H9 (cell line): ENCODE data around the gene CTXND2. TPM values are rescaled to one million over a fixed set of nuclear protein-coding genes. Genes with fewer than 3 reads are reported as not detected.

Source experiments
- DNase-seq: peaks from one replicate; pipeline ENCODE4 v3.0.0-alpha.2; 2017
- H2AFZ ChIP-seq: one replicate; pipeline ENCODE4 v1.6.1; 2013; ENCODE audit warnings: mild to moderate bottlenecking, low read length, control low read depth, moderate library complexity
- H2AK5ac ChIP-seq: 2 replicates; pipeline ENCODE4 v1.6.1; 2013; ENCODE audit warnings: low read length, control low read depth, mixed read lengths; ENCODE audit not compliant: insufficient read length
- H2BK120ac ChIP-seq: one replicate; pipeline ENCODE4 v1.6.1; 2013; ENCODE audit warnings: low read depth, mild to moderate bottlenecking, low read length, control low read depth, inconsistent platforms; ENCODE audit not compliant: poor library complexity, severe bottlenecking
- H2BK12ac ChIP-seq: 2 replicates; pipeline ENCODE4 v1.6.1; 2013; ENCODE audit warnings: low read length, control low read depth, mixed read lengths, low read depth; ENCODE audit not compliant: insufficient read length
- H2BK15ac ChIP-seq: 2 replicates; pipeline ENCODE4 v1.6.1; 2013; ENCODE audit warnings: low read depth, low read length, control low read depth
- H2BK20ac ChIP-seq: one replicate; pipeline ENCODE4 v1.6.1; 2013; ENCODE audit warnings: low read depth, mild to moderate bottlenecking, low read length, control low read depth, inconsistent platforms; ENCODE audit not compliant: poor library complexity, severe bottlenecking
- H2BK5ac ChIP-seq: 2 replicates; pipeline ENCODE4 v1.6.1; 2013; ENCODE audit warnings: low read length, control low read depth, mixed read lengths; ENCODE audit not compliant: insufficient read length
- H3K14ac ChIP-seq: 2 replicates; pipeline ENCODE4 v1.6.1; 2013; ENCODE audit warnings: low read length, control low read depth; ENCODE audit not compliant: insufficient read depth
- H3K18ac ChIP-seq: 2 replicates; pipeline ENCODE4 v1.6.1; 2013; ENCODE audit warnings: low read depth, mild to moderate bottlenecking, mixed read lengths, low read length, control low read depth; ENCODE audit not compliant: insufficient read length
- H3K23ac ChIP-seq: 2 replicates; pipeline ENCODE4 v1.6.1; 2013; ENCODE audit warnings: low read length, control low read depth, mixed read lengths, low read depth; ENCODE audit not compliant: insufficient read length
- H3K23me2 ChIP-seq: 2 replicates; pipeline ENCODE4 v1.6.1; 2013; ENCODE audit warnings: low read depth, mild to moderate bottlenecking, mixed read lengths, low read length, control low read depth; ENCODE audit not compliant: insufficient read length, poor library complexity, severe bottlenecking
- H3K27ac ChIP-seq: 2 replicates; pipeline ENCODE4 v1.5.1; 2013; ENCODE audit warnings: low read length, control low read depth, mixed read lengths, low read depth; ENCODE audit not compliant: insufficient read length
- H3K27me3 ChIP-seq: 2 replicates; pipeline ENCODE4 v1.6.1; 2013; ENCODE audit warnings: low read length, control low read depth, inconsistent platforms; ENCODE audit not compliant: insufficient read depth
- H3K4ac ChIP-seq: 2 replicates; pipeline ENCODE4 v1.6.1; 2013; ENCODE audit warnings: low read depth, mild to moderate bottlenecking, control low read depth, inconsistent platforms, low read length, moderate library complexity
- H3K4me1 ChIP-seq: 2 replicates; pipeline ENCODE4 v1.6.1; 2013; ENCODE audit warnings: low read length, control low read depth, inconsistent platforms; ENCODE audit not compliant: insufficient read depth
- H3K4me2 ChIP-seq: 2 replicates; pipeline ENCODE4 v1.6.1; 2013; ENCODE audit warnings: low read length, control low read depth, mixed read lengths; ENCODE audit not compliant: insufficient read length, insufficient read depth
- H3K56ac ChIP-seq: 2 replicates; pipeline ENCODE4 v1.6.1; 2013; ENCODE audit warnings: low read depth, mild to moderate bottlenecking, mixed read lengths, low read length, control low read depth; ENCODE audit not compliant: insufficient read length
- H3K79me1 ChIP-seq: 2 replicates; pipeline ENCODE4 v1.6.1; 2013; ENCODE audit warnings: low read depth, mild to moderate bottlenecking, moderate library complexity, low read length, control low read depth, inconsistent platforms; ENCODE audit not compliant: insufficient read depth, poor library complexity, severe bottlenecking
- H3K79me2 ChIP-seq: 2 replicates; pipeline ENCODE4 v1.6.1; 2013; ENCODE audit warnings: low read length, control low read depth, inconsistent platforms; ENCODE audit not compliant: insufficient read depth
- H3K9ac ChIP-seq: 2 replicates; pipeline ENCODE4 v1.6.1; 2013; ENCODE audit warnings: low read length, control low read depth, mixed read lengths; ENCODE audit not compliant: insufficient read length; ENCODE audit errors: extremely low read depth
- H3K9me3 ChIP-seq: one replicate; pipeline ENCODE4 v1.6.1; 2013; ENCODE audit warnings: low read depth, low read length, inconsistent platforms; ENCODE audit not compliant: control insufficient read depth
- H3T11ph ChIP-seq: one replicate; pipeline ENCODE4 v1.6.1; 2013; ENCODE audit warnings: mild to moderate bottlenecking, low read length, control low read depth, inconsistent platforms
- H4K20me1 ChIP-seq: one replicate; pipeline ENCODE4 v1.6.1; 2013; ENCODE audit not compliant: control insufficient read depth, insufficient read length, insufficient read depth
- H4K5ac ChIP-seq: 2 replicates; pipeline ENCODE4 v1.6.1; 2013; ENCODE audit warnings: low read depth, mild to moderate bottlenecking, mixed read lengths, low read length, control low read depth; ENCODE audit not compliant: insufficient read length
- H4K8ac ChIP-seq: replicated peaks from 2 replicates; pipeline ENCODE4 v1.6.1; 2013; ENCODE audit warnings: low read length, control low read depth, mixed read lengths, low read depth; ENCODE audit not compliant: insufficient read length
- H4K91ac ChIP-seq: 2 replicates; pipeline ENCODE4 v1.6.1; 2013; ENCODE audit warnings: low read depth, mild to moderate bottlenecking, moderate library complexity, mixed read lengths, low read length, control low read depth; ENCODE audit not compliant: insufficient read length
- H3K27ac Mint-ChIP-seq, 3 experiments: 2 replicates in 2 of 3; 3 replicates in 1 of 3; pipeline ENCODE4 v1.8.0; 2020 to 2021; ENCODE audit warnings: mixed read lengths in 3 of 3, mild to moderate bottlenecking in 1 of 3, moderate library complexity in 1 of 3
- H3K27me3 Mint-ChIP-seq: 2 replicates; pipeline ENCODE4 v1.8.0; 2021; ENCODE audit warnings: low read depth, mild to moderate bottlenecking, moderate library complexity, mixed read lengths
- H3K36me3 Mint-ChIP-seq, 3 experiments: 2 replicates in 2 of 3; 3 replicates in 1 of 3; pipeline ENCODE4 v1.8.0; 2020 to 2021; ENCODE audit warnings: low read depth in 3 of 3, mixed read lengths in 3 of 3; ENCODE audit not compliant: insufficient read depth in 1 of 3
- H3K4me1 Mint-ChIP-seq, 2 experiments: 2 replicates each; pipeline ENCODE4 v1.8.0; 2020; ENCODE audit warnings: mixed read lengths in 2 of 2
- H3K4me3 Mint-ChIP-seq, 2 experiments: 2 replicates in 1 of 2; 3 replicates in 1 of 2; pipeline ENCODE4 v1.8.0; 2020 to 2021; ENCODE audit warnings: mild to moderate bottlenecking in 2 of 2, mixed read lengths in 2 of 2, moderate library complexity in 1 of 2
- H3K9me3 Mint-ChIP-seq, 2 experiments: 2 replicates in 1 of 2; 3 replicates in 1 of 2; pipeline ENCODE4 v1.8.0; 2020; ENCODE audit warnings: mild to moderate bottlenecking in 2 of 2, mixed read lengths in 2 of 2, moderate library complexity in 1 of 2
- WGBS: extraction: QIAGEN DNeasy Blood & Tissue Kit; methylation state at CpG from one replicate; pipeline ENCODE4 v1.1.7; 2013; ENCODE audit warnings: missing lambda C conversion rate, low lambda C conversion rate, mixed read lengths; ENCODE audit not compliant: insufficient read length; ENCODE audit errors: extremely low coverage; 5-methylcytosine and 5-hydroxymethylcytosine counted together
- total RNA-seq: library from RNA; stranded (reverse); gene quantifications from 2 replicates; pipeline ENCODE4 v1.2.1, GENCODE V29; 2021
- TF ChIP-seq, protein P1 (sequence below): fragments of 200-600 bp; sonication (generic); conservative IDR thresholded peaks from 3 replicates; pipeline ENCODE4 v1.8.0; 2021; ENCODE audit warnings: antibody characterized with exemption, mild to moderate bottlenecking

CTXND2 gene
- total RNA-seq, 1 experiment from 2014 or later, result not detected

DNA sequence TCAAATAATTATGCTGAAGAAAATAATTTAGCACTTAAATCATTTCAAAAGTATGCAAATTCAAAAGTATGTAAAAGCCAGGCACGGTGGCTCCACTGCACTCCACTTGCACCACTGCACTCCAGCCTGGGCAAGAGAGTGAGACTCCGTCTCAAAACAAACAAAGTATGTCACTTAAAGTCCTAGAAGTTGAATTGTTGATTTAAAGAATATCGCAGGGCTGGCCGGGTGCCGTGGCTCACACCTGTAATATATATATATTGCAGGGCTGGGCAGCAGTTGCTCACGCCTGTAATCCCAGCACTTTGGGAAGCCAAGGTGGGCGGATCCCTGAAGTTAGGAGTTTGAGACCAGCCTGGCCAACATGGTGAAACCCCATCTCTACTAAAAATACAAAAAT lies 30.5 kb downstream of the CTXND2 start:
- no peak overlapping the region for H3K14ac ChIP-seq
- H3K9me3 Mint-ChIP-seq, result no peaks in the 10 kb centered on the region
- no CpG with 5 or more reads among the region's 7 CpGs for WGBS

More for the DNA sequence above, 30.5 kb downstream of the CTXND2 start:
- no peaks in the 10 kb centered on the region for H3K23me2 ChIP-seq
- H4K20me1 ChIP-seq, result no peaks in the 10 kb centered on the region
- TF ChIP-seq, protein P1, sequence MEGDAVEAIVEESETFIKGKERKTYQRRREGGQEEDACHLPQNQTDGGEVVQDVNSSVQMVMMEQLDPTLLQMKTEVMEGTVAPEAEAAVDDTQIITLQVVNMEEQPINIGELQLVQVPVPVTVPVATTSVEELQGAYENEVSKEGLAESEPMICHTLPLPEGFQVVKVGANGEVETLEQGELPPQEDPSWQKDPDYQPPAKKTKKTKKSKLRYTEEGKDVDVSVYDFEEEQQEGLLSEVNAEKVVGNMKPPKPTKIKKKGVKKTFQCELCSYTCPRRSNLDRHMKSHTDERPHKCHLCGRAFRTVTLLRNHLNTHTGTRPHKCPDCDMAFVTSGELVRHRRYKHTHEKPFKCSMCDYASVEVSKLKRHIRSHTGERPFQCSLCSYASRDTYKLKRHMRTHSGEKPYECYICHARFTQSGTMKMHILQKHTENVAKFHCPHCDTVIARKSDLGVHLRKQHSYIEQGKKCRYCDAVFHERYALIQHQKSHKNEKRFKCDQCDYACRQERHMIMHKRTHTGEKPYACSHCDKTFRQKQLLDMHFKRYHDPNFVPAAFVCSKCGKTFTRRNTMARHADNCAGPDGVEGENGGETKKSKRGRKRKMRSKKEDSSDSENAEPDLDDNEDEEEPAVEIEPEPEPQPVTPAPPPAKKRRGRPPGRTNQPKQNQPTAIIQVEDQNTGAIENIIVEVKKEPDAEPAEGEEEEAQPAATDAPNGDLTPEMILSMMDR, result no peak
- H4K5ac ChIP-seq, result no peak overlapping the region
- no peak overlapping the region for H3T11ph ChIP-seq
- no peak overlapping the region for H2BK120ac ChIP-seq
- no peak overlapping the region for H4K8ac ChIP-seq
- no peak overlapping the region for H3K27ac Mint-ChIP-seq
- H3K79me1 ChIP-seq, result no peaks in the 10 kb centered on the region
- H3K4me3 Mint-ChIP-seq, result no peak overlapping the region
- H2BK20ac ChIP-seq, result no peak overlapping the region
- peaks cover 7% of the 10 kb centered on the region; the same call in 1 of the 2 replicates for H3K4me1 ChIP-seq
- no peaks in the 10 kb centered on the region for H3K79me2 ChIP-seq
- no peak overlapping the region for H3K4me2 ChIP-seq
- H3K27me3 Mint-ChIP-seq, result no peaks in the 10 kb centered on the region; the same call in 1 of the 2 replicates
- no peak overlapping the region for H2BK5ac ChIP-seq
- no peak overlapping the region for H3K18ac ChIP-seq
- H2AFZ ChIP-seq, result no peak overlapping the region
- H2BK12ac ChIP-seq, result no peak overlapping the region
- H4K91ac ChIP-seq, result no peak overlapping the region
- no peak overlapping the region for H2AK5ac ChIP-seq
- no peak overlapping the region for H3K4ac ChIP-seq
- no peaks in the 10 kb centered on the region for H3K36me3 Mint-ChIP-seq
- no peak overlapping the region for H3K56ac ChIP-seq
- DNase-seq, result no peak
- H3K4me1 Mint-ChIP-seq, result peaks cover 11 to 13% of the 10 kb centered on the region in 2 experiments
- H3K27ac ChIP-seq, result no peak overlapping the region
- H3K9ac ChIP-seq, result no peak overlapping the region
- no peak overlapping the region for H3K23ac ChIP-seq
- H2BK15ac ChIP-seq, result no peak overlapping the region
- no peaks in the 10 kb centered on the region for H3K27me3 ChIP-seq
- H3K9me3 ChIP-seq, result no peaks in the 10 kb centered on the region
